Heart left ventricle (tissue), 16 donors: Measurements from ENCODE around the gene LRRK2. TPM values are rescaled to one million over a fixed set of nuclear protein-coding genes. Genes with fewer than 3 reads are reported as not detected.

Experiments used
- ATAC-seq, 4 donors: fragments of 200-7000 bp; cut with Tn5 transposase; one replicate each; pipeline ENCODE4 v1.9.1; 2020 to 2022; ENCODE audit warnings: moderate library complexity in 4 of 4, mild to moderate bottlenecking in 3 of 4, moderate number of reproducible peaks in 1 of 4
- DNase-seq, 5 donors: peaks; one replicate each; pipeline ENCODE4 v3.0.0-alpha.2; 2020
- H3K27ac ChIP-seq, 12 donors: fragments of 200-600 bp; sonication (generic) in 4 of 12; one replicate each; pipeline versions ENCODE4 v1.5.0 to v1.8.0; 2016 to 2022; ENCODE audit warnings: mild to moderate bottlenecking in 2 of 12
- H3K27me3 ChIP-seq, 9 donors: fragments of 200-600 bp; sonication (generic) in 2 of 9; one replicate each; pipeline versions ENCODE4 v1.5.1 to v1.8.0; 2016 to 2022; ENCODE audit warnings: mild to moderate bottlenecking in 3 of 9
- H3K36me3 ChIP-seq, 9 donors: fragments of 200-600 bp; sonication (generic) in 2 of 9; one replicate each; pipeline versions ENCODE4 v1.5.0 to v1.8.0; 2018 to 2022; ENCODE audit warnings: mild to moderate bottlenecking in 2 of 9
- H3K4me1 ChIP-seq, 12 donors: fragments of 200-600 bp; sonication (generic) in 4 of 12; one replicate each; pipeline versions ENCODE4 v1.5.0 to v1.8.0; 2016 to 2022; ENCODE audit warnings: mild to moderate bottlenecking in 3 of 12
- H3K4me3 ChIP-seq, 12 donors: fragments of 200-600 bp; sonication (generic) in 4 of 12; one replicate each; pipeline versions ENCODE4 v1.5.0 to v1.8.0; 2017 to 2022; ENCODE audit warnings: mild to moderate bottlenecking in 9 of 12, moderate library complexity in 4 of 12
- H3K9me3 ChIP-seq, 12 donors: fragments of 200-600 bp; sonication (generic) in 4 of 12; one replicate each; pipeline versions ENCODE4 v1.5.0 to v1.8.0; 2016 to 2022; ENCODE audit warnings: mild to moderate bottlenecking in 1 of 12
- CTCF ChIP-seq, 12 donors: fragments of 200-600 bp; sonication (generic) in 4 of 12; IDR thresholded peaks; one replicate each; pipeline versions ENCODE4 v1.5.0 to v1.8.0; 2018 to 2022; ENCODE audit warnings: antibody characterized with exemption in 12 of 12, mild to moderate bottlenecking in 5 of 12
- POLR2A ChIP-seq, 2 donors: fragments of 450-650 bp; IDR thresholded peaks; one replicate each; pipeline ENCODE4 v1.6.1; 2017; ENCODE audit warnings: antibody characterized with exemption in 2 of 2, mild to moderate bottlenecking in 2 of 2, moderate library complexity in 2 of 2
- WGBS, 4 donors: extraction: QIAGEN DNeasy Blood & Tissue Kit in 2 of 4; methylation state at CpG; one replicate each; pipeline versions ENCODE4 v1.1.5 to v1.1.7; 2013 to 2018; 5-methylcytosine and 5-hydroxymethylcytosine counted together
- intact Hi-C, 10 donors: fragments of 100-400 bp; cut with DNase I; formaldehyde crosslinking; loops; one replicate each; pipeline versions ENCODE4 v1.11.1 to v1.14.2; 2022
- polyA plus RNA-seq, 2 donors: library from polyadenylated mRNA; stranded (reverse); fragments of 200-250 nt; gene quantifications; one replicate each; pipeline ENCODE4 v1.2.3, GENCODE V29; 2013
- total RNA-seq, 9 donors: library from RNA; depleted of rRNA in 2 of 9; stranded (reverse); fragments of >200 nt in 2 of 9; fragmentation: NEBNext Ultra II Directional in 3 of 9; extraction: Animal tissue kit (Norgen Biotek cat#: 25700) in 3 of 9; gene quantifications; one replicate each; pipeline versions ENCODE4 v1.1.0 to v1.2.4, GENCODE V29; 2016 to 2023
- donor health status: ischemic (EF 13 %, LVEDD 7.1; RV severe dilation, severe dysfunction).
- donor health status: healthy with polysubstance abuse.
- donor health status: DM: no; HTN: yes; CAD: no.
- donor health status: DM: no; HTN: no; CAD: no.
- donor health status: ischemic (EF 25% LVEDD 6.9; RV normal size, moderate dysfunction).
- donor health status: ischemic (EF 25% LVEDD 5.7; RV mildly dilated, moderate dysfunction).
- donor health status: healthy.
- donor health status: DM: yes; HTN: yes; CAD: no.
- donor health status: ischemic (EF 35%, LVEDD 5.7; RV mildly dilated, moderate dysfunction).
- donor health status: nonischemic (EF 11% LVEDD 7.7; RV severe dilation, severe dysfunction).
- donor health status: DM: yes; HTN: yes; CAD: no.
- donor health status: PGD.
- donor health status: ischemic (EF 29% LVEDD 5.4; RV normal size, mild dysfunction).
- donor health status: nonischemic (EF 23%, LVEDD 6.1; RV moderate dilation, normal function).

LRRK2 gene
- total and polyA plus RNA-seq, 11 donors: 0.72 to 12.3 (median 5.0) TPM

- intact Hi-C loops: loop anchor here in 2 of 10 donors (10.0 kb wide), 2 partner anchors 75 to 605 kb away; a partner anchor contains a TSS
- 58 to 65% (median 62%) methylated on average over 10 of the region's 10 CpGs for WGBS, 4 donors
Measured at GRCh38 chr12:40229690-40230651, 5.2 kb downstream of the LRRK2 start.

GRCh38 chr12:40232602-40233001, 7.8 kb downstream of the LRRK2 start:
- Histone ChIP-seq H3K4me1 (peaks cover 0 to 32% (median 2%) of the 10 kb centered on the region in 12 donors), H3K9me3 (peaks cover 0 to 1% (median 0%) of the 10 kb centered on the region in 12 donors), H3K27me3 (no peaks in the 10 kb centered on the region), H3K36me3 (peaks cover 0 to 56% (median 19%) of the 10 kb centered on the region in 9 donors), H3K4me3 (no peak overlapping the region), H3K27ac (no peak overlapping the region)
- ATAC-seq (no peak), DNase-seq (no peak)
- intact Hi-C loops: no loop called here
- no peak for TF ChIP-seq CTCF (IDR thresholded peaks at IDR 0.05)
- no peak for TF ChIP-seq POLR2A (IDR thresholded peaks at IDR 0.05)
- WGBS, 4 donors: 73 to 81% (median 76%) methylated on average over 1 of the region's 1 CpG

More at GRCh38 chr12:40229690-40230651, 5.2 kb downstream of the LRRK2 start:
- Histone ChIP-seq H3K9me3 (peaks cover 0 to 4% (median 0%) of the 10 kb centered on the region in 12 donors), H3K27me3 (no peaks in the 10 kb centered on the region), H3K36me3 (peaks cover 0 to 31% (median 11%) of the 10 kb centered on the region in 9 donors), H3K27ac (no peak overlapping the region), H3K4me1 (peaks cover 0 to 52% (median 4%) of the 10 kb centered on the region in 12 donors), H3K4me3 (no peak overlapping the region)
- ATAC-seq: no peak
- no peak for DNase-seq
- TF ChIP-seq CTCF (IDR thresholded peaks at IDR 0.05) (no peak), POLR2A (IDR thresholded peaks at IDR 0.05) (no peak)

- H3K4me1 ChIP-seq: peaks cover 0 to 20% (median 0%) of the 10 kb centered on the region in 12 donors
- H3K27ac ChIP-seq: no peak overlapping the region
- H3K36me3 ChIP-seq: peaks cover 0 to 61% (median 19%) of the 10 kb centered on the region in 9 donors
- DNase-seq (no peak), ATAC-seq (no peak)
- no peaks in the 10 kb centered on the region for H3K9me3 ChIP-seq
- H3K4me3 ChIP-seq: no peak overlapping the region
- 82 to 92% (median 83%) methylated on average over 3 of the region's 3 CpGs for WGBS, 4 donors
- no peak for TF ChIP-seq CTCF (IDR thresholded peaks at IDR 0.05)
- TF ChIP-seq POLR2A (IDR thresholded peaks at IDR 0.05): no peak
- intact Hi-C loops: no loop called here
- H3K27me3 ChIP-seq: no peaks in the 10 kb centered on the region
Measured at GRCh38 chr12:40233741-40234367, 9.1 kb downstream of the LRRK2 start.

- ATAC-seq (no peak), DNase-seq (no peak)
- H3K36me3 ChIP-seq: peaks cover 0 to 70% (median 19%) of the 10 kb centered on the region in 9 donors
- no peak overlapping the region for H3K27ac ChIP-seq
- intact Hi-C loops: no loop called here
- TF ChIP-seq POLR2A (IDR thresholded peaks at IDR 0.05) (no peak), CTCF (IDR thresholded peaks at IDR 0.05) (no peak)
- WGBS, 4 donors: 72 to 86% (median 84%) methylated on average over 3 of the region's 3 CpGs
- peaks cover 0 to 5% (median 0%) of the 10 kb centered on the region in 12 donors for H3K4me1 ChIP-seq
- H3K27me3 ChIP-seq: no peaks in the 10 kb centered on the region
- no peak overlapping the region for H3K4me3 ChIP-seq
- no peaks in the 10 kb centered on the region for H3K9me3 ChIP-seq
Measured at GRCh38 chr12:40236357-40236850, 11.6 kb downstream of the LRRK2 start.
